ENCODE results near the gene SLC9A3. TPM values are rescaled to one million over a fixed set of nuclear protein-coding genes. Genes with fewer than 3 reads are reported as not detected.

Gene SLC9A3
- total and polyA plus RNA-seq, 2 experiments from 2014 or later, result 1.2 to 1.7 TPM

- Histone ChIP-seq H3K4me3 (no peak overlapping the region), H4K20me1 (ENCODE audit: insufficient read depth) (no peaks in the 10 kb centered on the region), H3K27ac (no peak overlapping the region), H3F3A (ENCODE audit: insufficient read depth) (no peaks in the 10 kb centered on the region), H3K9me2 (ENCODE audit: insufficient read depth) (no peaks in the 10 kb centered on the region), H3K79me2 (ENCODE audit: insufficient read depth) (no peaks in the 10 kb centered on the region), H3K36me3 (ENCODE audit: low read depth) (no peaks in the 10 kb centered on the region), H3K4me2 (ENCODE audit: unreplicated experiment) (no peak overlapping the region), H3K9ac (no peak overlapping the region), H3K27me3 (replicated peaks; ENCODE audit: insufficient read depth) (peaks cover 20% of the 10 kb centered on the region; the same call in 1 of the 2 replicates), H2AFZ (no peak overlapping the region), H3K9me3 (ENCODE audit: low read depth) (no peaks in the 10 kb centered on the region), H3K4me1 (ENCODE audit: insufficient read depth) (no peaks in the 10 kb centered on the region; the same call in 1 of the 2 replicates)
- DNase-seq, result no peak
- WGBS, 2 experiments (ENCODE audit: low coverage in 1 of 2, low lambda C conversion rate in 2 of 2, missing lambda C conversion rate in 2 of 2), result 74 to 84% methylated on average over 17 to 19 of the region's 19 CpGs
- TF ChIP-seq EZH2phosphoT487 (IDR thresholded peaks at IDR 0.05; ENCODE audit: insufficient read depth, low read depth) (no peak), EZH2 (IDR thresholded peaks at IDR 0.05; ENCODE audit: insufficient read depth, poor library complexity, severe bottlenecking) (no peak)
- in situ Hi-C loops (cut with MboI), result no loop called here
Observed at GRCh38 chr5:491856-492155, 32.4 kb downstream of the SLC9A3 start.

GRCh38 chr5:491119-491855, 33.0 kb downstream of the SLC9A3 start:
- in situ Hi-C loops (cut with MboI), result no loop called here
- Histone ChIP-seq H3K27me3 (replicated peaks; ENCODE audit: insufficient read depth) (peaks cover 15% of the 10 kb centered on the region; the same call in 1 of the 2 replicates), H3K9me3 (ENCODE audit: low read depth) (no peaks in the 10 kb centered on the region), H3K9ac (no peak overlapping the region), H2AFZ (no peak overlapping the region), H3K4me3 (no peak overlapping the region), H3K4me1 (ENCODE audit: insufficient read depth) (no peaks in the 10 kb centered on the region; the same call in 1 of the 2 replicates), H3K9me2 (ENCODE audit: insufficient read depth) (no peaks in the 10 kb centered on the region), H3K27ac (no peak overlapping the region), H4K20me1 (ENCODE audit: insufficient read depth) (no peaks in the 10 kb centered on the region), H3K4me2 (ENCODE audit: unreplicated experiment) (no peak overlapping the region), H3F3A (ENCODE audit: insufficient read depth) (no peaks in the 10 kb centered on the region), H3K79me2 (ENCODE audit: insufficient read depth) (no peaks in the 10 kb centered on the region), H3K36me3 (ENCODE audit: low read depth) (no peaks in the 10 kb centered on the region)
- WGBS, 2 experiments (ENCODE audit: low coverage in 1 of 2, low lambda C conversion rate in 2 of 2, missing lambda C conversion rate in 2 of 2), result 77 to 80% methylated on average over 48 to 52 of the region's 52 CpGs
- DNase-seq, result no peak
- no peak for TF ChIP-seq EZH2phosphoT487 (IDR thresholded peaks at IDR 0.05; ENCODE audit: insufficient read depth, low read depth)
- TF ChIP-seq EZH2 (IDR thresholded peaks at IDR 0.05; ENCODE audit: insufficient read depth, poor library complexity, severe bottlenecking), result no peak

- DNase-seq, result no peak
- TF ChIP-seq EZH2phosphoT487 (IDR thresholded peaks at IDR 0.05; ENCODE audit: insufficient read depth, low read depth) (no peak), EZH2 (IDR thresholded peaks at IDR 0.05; ENCODE audit: insufficient read depth, poor library complexity, severe bottlenecking) (no peak)
- in situ Hi-C loops (cut with MboI), result no loop called here
Observed at GRCh38 chr5:490116-491106, 33.8 kb downstream of the SLC9A3 start.

GRCh38 chr5:489689-490080, 34.6 kb downstream of the SLC9A3 start:
- Histone ChIP-seq H3K9ac (no peak overlapping the region), H3K9me2 (ENCODE audit: insufficient read depth) (no peaks in the 10 kb centered on the region), H3K27me3 (replicated peaks; ENCODE audit: insufficient read depth) (peaks cover 14% of the 10 kb centered on the region; the same call in 1 of the 2 replicates), H3K4me3 (no peak overlapping the region), H3K4me2 (ENCODE audit: unreplicated experiment) (no peak overlapping the region), H3K4me1 (ENCODE audit: insufficient read depth) (no peaks in the 10 kb centered on the region; the same call in 1 of the 2 replicates), H3K79me2 (ENCODE audit: insufficient read depth) (no peaks in the 10 kb centered on the region), H4K20me1 (ENCODE audit: insufficient read depth) (no peaks in the 10 kb centered on the region), H3K9me3 (ENCODE audit: low read depth) (no peaks in the 10 kb centered on the region), H3F3A (ENCODE audit: insufficient read depth) (no peaks in the 10 kb centered on the region), H2AFZ (no peak overlapping the region), H3K27ac (no peak overlapping the region), H3K36me3 (ENCODE audit: low read depth) (no peaks in the 10 kb centered on the region)
- no peak for TF ChIP-seq EZH2phosphoT487 (IDR thresholded peaks at IDR 0.05; ENCODE audit: insufficient read depth, low read depth)
- TF ChIP-seq EZH2 (IDR thresholded peaks at IDR 0.05; ENCODE audit: insufficient read depth, poor library complexity, severe bottlenecking), result no peak
- in situ Hi-C loops (cut with MboI), result no loop called here
- 43 to 51% methylated on average over 20 of the region's 21 CpGs for WGBS, 2 experiments (ENCODE audit: low coverage in 1 of 2, low lambda C conversion rate in 2 of 2, missing lambda C conversion rate in 2 of 2)
- DNase-seq, result no peak

More at GRCh38 chr5:490116-491106, 33.8 kb downstream of the SLC9A3 start:
- H2AFZ ChIP-seq, result no peak overlapping the region
- H3K9ac ChIP-seq, result no peak overlapping the region
- no peaks in the 10 kb centered on the region for H3K36me3 ChIP-seq (ENCODE audit: low read depth)
- no peak overlapping the region for H3K4me3 ChIP-seq
- H3K27ac ChIP-seq, result no peak overlapping the region
- no peaks in the 10 kb centered on the region for H3K9me3 ChIP-seq (ENCODE audit: low read depth)
- no peaks in the 10 kb centered on the region for H3K9me2 ChIP-seq (ENCODE audit: insufficient read depth)
- WGBS, 2 experiments (ENCODE audit: low coverage in 1 of 2, low lambda C conversion rate in 2 of 2, missing lambda C conversion rate in 2 of 2), result 63% methylated on average over 36 to 40 of the region's 48 CpGs
- no peaks in the 10 kb centered on the region for H3F3A ChIP-seq (ENCODE audit: insufficient read depth)
- no peak overlapping the region for H3K4me2 ChIP-seq (ENCODE audit: unreplicated experiment)
- H3K4me1 ChIP-seq (ENCODE audit: insufficient read depth), result no peaks in the 10 kb centered on the region; the same call in 1 of the 2 replicates
- H3K79me2 ChIP-seq (ENCODE audit: insufficient read depth), result no peaks in the 10 kb centered on the region
- H3K27me3 ChIP-seq (replicated peaks; ENCODE audit: insufficient read depth), result peaks cover 14% of the 10 kb centered on the region; the same call in 1 of the 2 replicates
- H4K20me1 ChIP-seq (ENCODE audit: insufficient read depth), result no peaks in the 10 kb centered on the region

Measured in GM23248 (cell line).